IMR-90 (cell line): ENCODE data around the gene B4GALNT1. TPM values are rescaled to one million over a fixed set of nuclear protein-coding genes. Genes with fewer than 3 reads are reported as not detected.

Source experiments
- ATAC-seq: fragments of 200-7000 bp; cut with Tn5 transposase; 2 replicates; pipeline ENCODE4 v1.9.1; 2020; ENCODE audit warnings: low read depth, mild to moderate bottlenecking, moderate library complexity
- BruUV-seq: library from RNA; stranded (reverse); fragments of 400-500 nt; replicated peaks from 2 replicates; lab custom pipeline; 2021; lab: Mats Ljungman, UMichigan
- CTCF ChIA-PET: fragments of 300-600 bp; formaldehyde crosslinking; extraction: SDS; loops from one replicate; lab custom pipeline; 2021; ENCODE audit warnings: antibody characterized with exemption; lab: Yijun Ruan, JAX
- POLR2A ChIA-PET: fragments of 300-600 bp; sonication (Branson Sonifier 250); formaldehyde crosslinking; loops from one replicate; lab custom pipeline; 2022; ENCODE audit warnings: antibody characterized with exemption; ENCODE audit not compliant: unreplicated experiment; lab: Charles Lee
- DNase-seq: peaks from one replicate; pipeline ENCODE4 v3.0.0; 2013
- H2AFZ ChIP-seq: replicated peaks from 2 replicates; pipeline ENCODE3; 2013; ENCODE audit warnings: low read length, mild to moderate bottlenecking; ENCODE audit not compliant: poor library complexity
- H2AK5ac ChIP-seq: 2 replicates; pipeline ENCODE4 v1.6.1; 2013; ENCODE audit warnings: low read depth, low read length, inconsistent platforms
- H2AK9ac ChIP-seq: replicated peaks from 2 replicates; pipeline ENCODE3; 2013; ENCODE audit warnings: mild to moderate bottlenecking, low read depth, low read length, moderate library complexity; ENCODE audit not compliant: poor library complexity
- H2BK120ac ChIP-seq: 2 replicates; pipeline ENCODE4 v1.6.1; 2013; ENCODE audit warnings: low read depth, low read length, inconsistent platforms
- H2BK15ac ChIP-seq: 3 replicates; pipeline ENCODE4 v1.6.1; 2013; ENCODE audit warnings: low read depth, low read length, inconsistent platforms
- H2BK20ac ChIP-seq: 2 replicates; pipeline ENCODE4 v1.6.1; 2013; ENCODE audit warnings: low read depth, mild to moderate bottlenecking, inconsistent platforms, low read length, moderate library complexity
- H2BK5ac ChIP-seq: 2 replicates; pipeline ENCODE4 v1.6.1; 2013; ENCODE audit warnings: mild to moderate bottlenecking, low read depth, low read length, inconsistent platforms; ENCODE audit not compliant: poor library complexity, severe bottlenecking
- H3K14ac ChIP-seq: replicated peaks from 2 replicates; pipeline ENCODE4 v1.6.1; 2013; ENCODE audit warnings: low read depth, low read length, inconsistent platforms
- H3K18ac ChIP-seq: 2 replicates; pipeline ENCODE4 v1.6.1; 2013; ENCODE audit warnings: low read depth, low read length, control low read depth
- H3K23ac ChIP-seq: 2 replicates; pipeline ENCODE4 v1.6.1; 2013; ENCODE audit warnings: low read depth, low read length, inconsistent platforms
- H3K27ac ChIP-seq: 2 replicates; pipeline ENCODE4 v1.5.1; 2013; ENCODE audit warnings: mild to moderate bottlenecking, control low read depth, low read length; ENCODE audit not compliant: insufficient read depth
- H3K27me3 ChIP-seq: 2 replicates; pipeline ENCODE4 v1.6.1; 2013; ENCODE audit warnings: low read length; ENCODE audit not compliant: control insufficient read depth, insufficient read depth
- H3K36me3 ChIP-seq: 2 replicates; pipeline ENCODE4 v1.6.1; 2013; ENCODE audit warnings: low read length, mixed read lengths; ENCODE audit not compliant: control insufficient read depth, insufficient read depth
- H3K4ac ChIP-seq: 2 replicates; pipeline ENCODE4 v1.6.1; 2013; ENCODE audit warnings: low read depth, low read length, inconsistent platforms
- H3K4me1 ChIP-seq: 2 replicates; pipeline ENCODE4 v1.6.1; 2013; ENCODE audit warnings: low read length, mixed read lengths; ENCODE audit not compliant: control insufficient read depth, insufficient read depth
- H3K4me2 ChIP-seq: 2 replicates; pipeline ENCODE4 v1.6.1; 2013; ENCODE audit warnings: low read depth, mild to moderate bottlenecking, control low read depth, low read length, moderate library complexity
- H3K4me3 ChIP-seq: 2 replicates; pipeline ENCODE4 v1.5.1; 2013; ENCODE audit warnings: low read depth, mild to moderate bottlenecking, control low read depth, low read length, moderate library complexity; ENCODE audit not compliant: insufficient read depth
- H3K56ac ChIP-seq: 2 replicates; pipeline ENCODE4 v1.6.1; 2013; ENCODE audit warnings: low read length, inconsistent platforms; ENCODE audit not compliant: insufficient read depth; ENCODE audit errors: extremely low read depth
- H3K79me1 ChIP-seq, 2 experiments: 2 replicates each; pipeline ENCODE4 v1.6.1; 2013; ENCODE audit warnings: low read length in 2 of 2, inconsistent platforms in 1 of 2, low read depth in 1 of 2
- H3K9ac ChIP-seq: 2 replicates; pipeline ENCODE4 v1.6.1; 2013; ENCODE audit warnings: low read depth, low read length, control low read depth
- H3K9me1 ChIP-seq: 2 replicates; pipeline ENCODE4 v1.6.1; 2013; ENCODE audit warnings: low read length, inconsistent platforms; ENCODE audit not compliant: insufficient read depth
- H3K9me3 ChIP-seq: 2 replicates; pipeline ENCODE4 v1.6.1; 2013; ENCODE audit warnings: low read length; ENCODE audit not compliant: control insufficient read depth, insufficient read depth
- H4K20me1 ChIP-seq: 2 replicates; pipeline ENCODE4 v1.6.1; 2013; ENCODE audit warnings: low read length, inconsistent platforms; ENCODE audit not compliant: insufficient read depth
- H4K5ac ChIP-seq: 2 replicates; pipeline ENCODE4 v1.6.1; 2013; ENCODE audit warnings: mild to moderate bottlenecking, low read depth, low read length, control low read depth
- H4K8ac ChIP-seq, 2 experiments: 2 replicates each; pipeline ENCODE4 v1.6.1; 2013; ENCODE audit warnings: low read depth in 2 of 2, low read length in 2 of 2, control low read depth in 1 of 2, inconsistent platforms in 1 of 2
- H4K91ac ChIP-seq: 2 replicates; pipeline ENCODE4 v1.6.1; 2013; ENCODE audit warnings: low read depth, low read length, inconsistent platforms; ENCODE audit not compliant: insufficient read depth
- BHLHE40 ChIP-seq: fragments of 150-350 bp; IDR thresholded peaks from 2 replicates; pipeline ENCODE4 v1.6.1; 2016; ENCODE audit warnings: mild to moderate bottlenecking, low read depth, low read length
- CEBPB ChIP-seq: IDR thresholded peaks from 2 replicates; pipeline ENCODE4 v1.6.1; 2012; ENCODE audit warnings: low read depth, low read length, improper control_type of control experiment
- CHD1 ChIP-seq: IDR thresholded peaks from 2 replicates; pipeline ENCODE4 v1.6.1; 2012; ENCODE audit warnings: low read depth, low read length, improper control_type of control experiment
- CTCF ChIP-seq: conservative IDR thresholded peaks from 2 replicates; pipeline ENCODE4 v1.5.1; 2012; ENCODE audit warnings: mild to moderate bottlenecking, low read depth, low read length, improper control_type of control experiment
- ELK1 ChIP-seq: fragments of 150-350 bp; IDR thresholded peaks from 2 replicates; pipeline ENCODE4 v1.6.1; 2016; ENCODE audit warnings: low read depth, mild to moderate bottlenecking, low read length, moderate library complexity, borderline replicate concordance
- FOS ChIP-seq: fragments of 150-350 bp; IDR thresholded peaks from 2 replicates; pipeline ENCODE4 v1.6.1; 2016; ENCODE audit warnings: low read depth, low read length
- MAFK ChIP-seq: IDR thresholded peaks from 2 replicates; pipeline ENCODE4 v1.6.1; 2012; ENCODE audit warnings: low read depth, low read length, improper control_type of control experiment
- MAZ ChIP-seq: IDR thresholded peaks from 2 replicates; pipeline ENCODE4 v1.6.1; 2012; ENCODE audit warnings: low read depth, mild to moderate bottlenecking, low read length, improper control_type of control experiment, moderate library complexity, borderline replicate concordance
- MXI1 ChIP-seq: IDR thresholded peaks from 2 replicates; pipeline ENCODE4 v1.6.1; 2012; ENCODE audit warnings: low read depth, mild to moderate bottlenecking, low read length, moderate library complexity, borderline replicate concordance
- POLR2A ChIP-seq: IDR thresholded peaks from 2 replicates; pipeline ENCODE4 v1.6.1; 2012; ENCODE audit warnings: mild to moderate bottlenecking, low read depth, low read length
- RAD21 ChIP-seq: IDR thresholded peaks from 2 replicates; pipeline ENCODE4 v1.6.1; 2012; ENCODE audit warnings: low read length, improper control_type of control experiment
- RCOR1 ChIP-seq: IDR thresholded peaks from 2 replicates; pipeline ENCODE4 v1.6.1; 2012; ENCODE audit warnings: mild to moderate bottlenecking, low read length, improper control_type of control experiment; ENCODE audit not compliant: insufficient replicate concordance
- RFX5 ChIP-seq: IDR thresholded peaks from 2 replicates; pipeline ENCODE4 v1.8.0; 2012; ENCODE audit warnings: low read depth, mild to moderate bottlenecking, low read length, moderate library complexity
- SMC3 ChIP-seq: fragments of 150-350 bp; IDR thresholded peaks from 2 replicates; pipeline ENCODE4 v1.6.1; 2016; ENCODE audit warnings: low read depth, mild to moderate bottlenecking, antibody characterized with exemption, low read length, moderate library complexity
- USF2 ChIP-seq: fragments of 150-350 bp; IDR thresholded peaks from 2 replicates; pipeline ENCODE4 v1.6.1; 2017; ENCODE audit warnings: mild to moderate bottlenecking, antibody characterized with exemption, low read length, low read depth
- WGBS, 2 experiments: methylation state at CpG; one replicate each; pipeline versions ENCODE4 v1.1.5 to v1.1.7; 2013; ENCODE audit warnings: missing lambda C conversion rate in 2 of 2; ENCODE audit not compliant: insufficient read length in 1 of 2; ENCODE audit errors: extremely low coverage in 2 of 2; 5-methylcytosine and 5-hydroxymethylcytosine counted together
- dilution Hi-C: fragments of 300-500 bp; cut with HindIII; formaldehyde crosslinking; loops from one replicate; pipeline ENCODE4 v1.14.3; 2018; ENCODE audit warnings: low sequenced_read_pairs; ENCODE audit not compliant: unreplicated experiment
- in situ Hi-C: fragments of 300-500 bp; cut with MboI; formaldehyde crosslinking; loops from 3 replicates; pipeline ENCODE4 v1.14.3; 2019; ENCODE audit warnings: low sequenced_read_pairs, inconsistent platforms, mixed read lengths
- intact Hi-C: fragments of 100-400 bp; cut with micrococcal nuclease; formaldehyde crosslinking; loops from 2 replicates; pipeline ENCODE4 v1.10.0; 2022
- polyA plus RNA-seq, 3 experiments: library from polyadenylated mRNA; depleted of rRNA; stranded (reverse); fragments of >200 nt; gene quantifications; 2 replicates each; pipeline ENCODE4 v1.2.3, GENCODE V29; 2012; ENCODE audit warnings: low replicate concordance in 1 of 3
- total RNA-seq: library from RNA; depleted of rRNA; stranded (reverse); fragments of >200 nt; gene quantifications from 2 replicates; pipeline ENCODE4 v1.2.3, GENCODE V29; 2012

Gene B4GALNT1
- total and polyA plus RNA-seq, 2 of the 4 experiments (the other 2 are of a cell fraction) = 0.18 to 0.62 TPM

- Histone ChIP-seq H2AK9ac (no peak overlapping the region), H3K23ac (no peak overlapping the region; the same call in 1 of the 2 replicates), H3K79me1 (no peaks in the 10 kb centered on the region), H2AK5ac (no peak overlapping the region), H4K91ac (no peak overlapping the region), H3K4me3 (no peak overlapping the region), H3K36me3 (peaks cover 2% of the 10 kb centered on the region; the same call in 1 of the 2 replicates), H2BK120ac (no peak overlapping the region), H2BK20ac (no peak overlapping the region), H3K9me3 (no peaks in the 10 kb centered on the region), H3K27me3 (peaks cover 77% of the 10 kb centered on the region), H3K4me1 (no peaks in the 10 kb centered on the region; the same call in 1 of the 2 replicates), H3K9ac (no peak overlapping the region), H2BK15ac (no peak overlapping the region), H4K20me1 (peaks cover 4% of the 10 kb centered on the region), H3K4ac (no peak overlapping the region), H2BK5ac (no peak overlapping the region), H3K18ac (no peak overlapping the region), H3K14ac (no peak overlapping the region), H3K56ac (no peak overlapping the region), H3K4me2 (no peak overlapping the region), H3K9me1 (peaks cover 4% of the 10 kb centered on the region; the same call in 1 of the 2 replicates), H4K5ac (no peak overlapping the region), H4K8ac (no peak overlapping the region), H2AFZ (no peak overlapping the region), H3K27ac (no peak overlapping the region)
- ATAC-seq (no peak), DNase-seq (no peak)
- intact Hi-C loops = no loop called here
- 31% methylated on average over 4 of the region's 13 CpGs; no CpG with 5 or more reads in 1 of the 2 experiments for WGBS, 2 experiments
- no TSS peak for BruUV-seq
- dilution Hi-C loops = no loop called here
- ChIA-PET POLR2A (no interaction called here), CTCF (interaction anchor here (1.7 kb wide), 1 partner anchor 43 kb away, joined by 5 read pairs; no protein-coding TSS in a partner anchor)
- in situ Hi-C loops = no loop called here
- no peak for TF ChIP-seq POLR2A
- TF ChIP-seq RAD21 = no peak
- no peak for TF ChIP-seq BHLHE40
- no peak for TF ChIP-seq FOS
- TF ChIP-seq CHD1 = no peak
- TF ChIP-seq MAFK = no peak
- TF ChIP-seq ELK1 = no peak
- no peak for TF ChIP-seq MXI1
- TF ChIP-seq CTCF = no peak
- TF ChIP-seq CEBPB = no peak
- TF ChIP-seq RCOR1 = no peak
- TF ChIP-seq SMC3 = no peak
- no peak for TF ChIP-seq USF2
- TF ChIP-seq MAZ = no peak
- no peak for TF ChIP-seq RFX5
Measured at GRCh38 chr12:57626111-57626920, 6.7 kb downstream of the B4GALNT1 start.
